ENCODE measurements around the gene FAM111A. TPM values are rescaled to one million over a fixed set of nuclear protein-coding genes. Genes with fewer than 3 reads are reported as not detected.

The FAM111A gene
- polyA plus RNA-seq, 1 of the 3 experiments (the other 2 are of a cell fraction): 5.9 TPM

- Histone ChIP-seq H3K27me3 (ENCODE audit: insufficient read depth) (peaks cover 13% of the 10 kb centered on the region), H3K4me2 (no peak overlapping the region), H3K79me2 (ENCODE audit: insufficient read depth) (no peaks in the 10 kb centered on the region), H3K4me1 (ENCODE audit: control insufficient read depth in 1 of 2, insufficient read depth in 2 of 2, low read depth in 1 of 2, low read length in 1 of 2) (no peaks in the 10 kb centered on the region), H3F3A (replicated peaks; ENCODE audit: insufficient read depth) (no peaks in the 10 kb centered on the region), H3K36me3 (replicated peaks in 1 of 2; ENCODE audit: control insufficient read depth in 1 of 2, insufficient read depth in 2 of 2, low read length in 1 of 2) (no peaks in the 10 kb centered on the region), H4K20me1 (ENCODE audit: insufficient read depth) (no peaks in the 10 kb centered on the region), H3K9me3 (no peaks in the 10 kb centered on the region), H3K9ac (no peak overlapping the region), H3K9me2 (no peaks in the 10 kb centered on the region), H3K27ac (ENCODE audit: low read depth in 2 of 2, low read length in 1 of 2) (no peak overlapping the region), H3K4me3 (ENCODE audit: low read depth in 2 of 2, low read length in 1 of 2) (no peak overlapping the region), H2AFZ (ENCODE audit: low read depth) (no peak overlapping the region)
- DNase-seq: no peak
- TF ChIP-seq FOSL2 (IDR thresholded peaks at IDR 0.05; ENCODE audit: borderline replicate concordance, low read depth) (no peak), USF2 (IDR thresholded peaks at IDR 0.05; ENCODE audit: borderline replicate concordance, low read depth, low read length) (no peak), NFIC (IDR thresholded peaks at IDR 0.05; ENCODE audit: borderline replicate concordance) (no peak), JUND (IDR thresholded peaks at IDR 0.05) (no peak), IRF3 (IDR thresholded peaks at IDR 0.05; ENCODE audit: low read depth, low read length) (no peak), RCOR1 (IDR thresholded peaks at IDR 0.05; ENCODE audit: low read length) (no peak), PBX3 (IDR thresholded peaks at IDR 0.05) (no peak), RAD21 (IDR thresholded peaks at IDR 0.05; ENCODE audit: low read length) (no peak), CTCF (IDR thresholded peaks at IDR 0.05) (no peak), GABPA (IDR thresholded peaks at IDR 0.05; ENCODE audit: low read depth) (no peak), NRF1 (IDR thresholded peaks at IDR 0.05; ENCODE audit: low read depth, low read length) (no peak), MAX (IDR thresholded peaks at IDR 0.05; ENCODE audit: low read depth) (no peak), CHD2 (IDR thresholded peaks at IDR 0.05; ENCODE audit: low read length, partially characterized antibody) (no peak), POLR2AphosphoS5 (IDR thresholded peaks at IDR 0.05; ENCODE audit: low read depth, low read length) (no peak), SIN3A (IDR thresholded peaks at IDR 0.05; ENCODE audit: borderline replicate concordance, low read depth, low read length) (no peak), FOXJ3 (CRISPR knock-in tag; IDR thresholded peaks at IDR 0.05) (no peak), RFX5 (IDR thresholded peaks at IDR 0.05; ENCODE audit: low read length) (no peak), EZH2phosphoT487 (IDR thresholded peaks at IDR 0.05; ENCODE audit: borderline replicate concordance, low read depth) (no peak)
- 64% methylated on average over 2 of the region's 2 CpGs for WGBS (ENCODE audit: low lambda C conversion rate)
- ChIA-PET CTCF (interaction anchor here (2.0 kb wide), 1 partner anchor 7 kb away, joined by 13 read pairs; the partner anchor contains the start of gene DTX4), POLR2A (no interaction called here)
These were observed 36.5 kb downstream of the FAM111A start for GRCh38 chr11:59179121-59179520.
